KMS-11 (cell line): Measurements from ENCODE around the gene SH3BGRL3.

Experiments used
- H2AFZ ChIP-seq: fragments of 200-600 bp; sonication (generic); 2 replicates; pipeline ENCODE4 v1.6.1; 2016; ENCODE audit warnings: antibody characterized with exemption, mixed run types, low read depth
- H3K27ac ChIP-seq: fragments of 200-600 bp; sonication (generic); 2 replicates; pipeline ENCODE4 v1.6.1; 2016; ENCODE audit warnings: mild to moderate bottlenecking, mixed run types
- H3K27me3 ChIP-seq: fragments of 200-600 bp; sonication (generic); 2 replicates; pipeline ENCODE4 v1.6.1; 2017; ENCODE audit warnings: mild to moderate bottlenecking, low read depth, mixed run types, moderate library complexity; ENCODE audit not compliant: insufficient read depth
- H3K36me3 ChIP-seq: fragments of 200-600 bp; sonication (generic); 2 replicates; pipeline ENCODE4 v1.6.1; 2017; ENCODE audit warnings: mild to moderate bottlenecking, mixed run types; ENCODE audit not compliant: insufficient read depth
- H3K4me1 ChIP-seq: fragments of 200-600 bp; sonication (generic); 2 replicates; pipeline ENCODE4 v1.6.1; 2016; ENCODE audit warnings: mild to moderate bottlenecking, low read depth, mixed run types; ENCODE audit not compliant: poor library complexity, severe bottlenecking
- H3K4me2 ChIP-seq: fragments of 200-600 bp; sonication (generic); 2 replicates; pipeline ENCODE4 v1.7.0; 2016; ENCODE audit warnings: mild to moderate bottlenecking, mixed run types
- H3K4me3 ChIP-seq: fragments of 200-600 bp; sonication (generic); IDR thresholded peaks from 2 replicates; pipeline ENCODE4 v1.6.1; 2017; ENCODE audit warnings: low read depth, low read length, mixed read lengths; ENCODE audit not compliant: insufficient read depth
- H3K79me2 ChIP-seq: fragments of 200-600 bp; sonication (generic); 2 replicates; pipeline ENCODE4 v1.6.1; 2016; ENCODE audit warnings: low read depth, mixed run types; ENCODE audit not compliant: insufficient read depth
- H3K9ac ChIP-seq: fragments of 200-600 bp; sonication (generic); 2 replicates; pipeline ENCODE4 v1.6.1; 2016; ENCODE audit warnings: mild to moderate bottlenecking, mixed run types
- H4K20me1 ChIP-seq: fragments of 200-600 bp; sonication (generic); 2 replicates; pipeline ENCODE4 v1.6.1; 2016; ENCODE audit warnings: mild to moderate bottlenecking, mixed run types; ENCODE audit not compliant: insufficient read depth
- CTCF ChIP-seq: fragments of 200-600 bp; sonication (generic); conservative IDR thresholded peaks from 2 replicates; pipeline ENCODE4 v1.6.1; 2017; ENCODE audit warnings: low read depth, mild to moderate bottlenecking, antibody characterized with exemption, low read length, moderate library complexity, mixed read lengths

Gene SH3BGRL3

GRCh38 chr1:26237230-26237966, 42.5 kb upstream of the SH3BGRL3 start:
- Histone ChIP-seq H3K36me3 (no peaks in the 10 kb centered on the region), H3K4me3 (no peak overlapping the region), H3K4me1 (peaks cover 51% of the 10 kb centered on the region), H3K4me2 (peak overlapping the region; percentile 74), H4K20me1 (no peaks in the 10 kb centered on the region), H2AFZ (no peak overlapping the region), H3K79me2 (peaks cover 73% of the 10 kb centered on the region), H3K27ac (peak overlapping the region; percentile 51; the same call in 1 of the 2 replicates), H3K27me3 (no peaks in the 10 kb centered on the region), H3K9ac (peak overlapping the region; percentile 31; the same call in 1 of the 2 replicates)
- no peak for TF ChIP-seq CTCF

GRCh38 chr1:26239936-26240335, 40.0 kb upstream of the SH3BGRL3 start:
- H3K27ac ChIP-seq, result no peak overlapping the region
- peaks cover 77% of the 10 kb centered on the region for H3K79me2 ChIP-seq
- no peaks in the 10 kb centered on the region for H3K27me3 ChIP-seq
- peaks cover 47% of the 10 kb centered on the region for H3K4me1 ChIP-seq
- no peaks in the 10 kb centered on the region for H3K36me3 ChIP-seq
- H4K20me1 ChIP-seq, result no peaks in the 10 kb centered on the region
- H3K4me2 ChIP-seq, result no peak overlapping the region
- H3K9ac ChIP-seq, result no peak overlapping the region
- H3K4me3 ChIP-seq, result no peak overlapping the region
- H2AFZ ChIP-seq, result no peak overlapping the region
- no peak for TF ChIP-seq CTCF

GRCh38 chr1:26252718-26253117, 27.2 kb upstream of the SH3BGRL3 start:
- H3K9ac ChIP-seq, result no peak overlapping the region
- peaks cover 23% of the 10 kb centered on the region; the same call in 1 of the 2 replicates for H3K79me2 ChIP-seq

GRCh38 chr1:26254404-26254803, 25.5 kb upstream of the SH3BGRL3 start:
- Histone ChIP-seq H3K4me3 (no peak overlapping the region), H4K20me1 (no peaks in the 10 kb centered on the region), H3K27me3 (no peaks in the 10 kb centered on the region), H3K4me1 (peaks cover 61% of the 10 kb centered on the region), H3K9ac (no peak overlapping the region; the same call in 1 of the 2 replicates), H2AFZ (no peak overlapping the region), H3K27ac (no peak overlapping the region), H3K36me3 (peaks cover 13% of the 10 kb centered on the region; the same call in 1 of the 2 replicates), H3K79me2 (peaks cover 23% of the 10 kb centered on the region; the same call in 1 of the 2 replicates), H3K4me2 (peak overlapping the region; percentile 72; the same call in 1 of the 2 replicates)
- TF ChIP-seq CTCF, result no peak

More at GRCh38 chr1:26252718-26253117, 27.2 kb upstream of the SH3BGRL3 start:
- Histone ChIP-seq H2AFZ (no peak overlapping the region), H3K4me2 (peak overlapping the region; percentile 72), H4K20me1 (no peaks in the 10 kb centered on the region), H3K4me3 (peak overlapping the region; percentile 5), H3K27ac (peak overlapping the region; percentile 48; the same call in 1 of the 2 replicates), H3K27me3 (no peaks in the 10 kb centered on the region), H3K36me3 (peaks cover 10% of the 10 kb centered on the region; the same call in 1 of the 2 replicates), H3K4me1 (peaks cover 52% of the 10 kb centered on the region)
- no peak for TF ChIP-seq CTCF
